GM21526 (cell line): ENCODE measurements around the gene PRPS1.
A peak's percentile ranks its signal among the peaks of the same experiment; 100 is the strongest.
"Not testable (repeated sequence)": the region's sequence is repeated elsewhere in the genome, so short reads cannot be mapped to it uniquely, and the experiment has no call there.

Experiments used
- ATAC-seq: cut with Tn5 transposase; IDR thresholded peaks from one replicate; pipeline ENCODE4 v1.9.1; 2021; ENCODE audit warnings: moderate library complexity; ENCODE audit not compliant: unreplicated experiment, low FRiP score

The PRPS1 gene

GRCh38 chrX:107627838-107628661 is at the start of gene PRPS1:
PRPS1 (plus strand) TSS chrX:107628510; CDS start chrX:107628629, 119 bp downstream.
- ATAC-seq: peak; percentile 100

GRCh38 chrX:107579956-107580355 is 48.4 kb upstream of the PRPS1 start:
- ATAC-seq: no peak

GRCh38 chrX:107581923-107582322 is 46.4 kb upstream of the PRPS1 start:
- ATAC-seq: no peak

GRCh38 chrX:107589243-107589642 is 39.1 kb upstream of the PRPS1 start:
- ATAC-seq: no peak

- no peak for ATAC-seq
Measured at GRCh38 chrX:107596651-107597050, 31.7 kb upstream of the PRPS1 start.

- ATAC-seq: no peak
Measured at GRCh38 chrX:107597264-107597663, 31.0 kb upstream of the PRPS1 start.

GRCh38 chrX:107597791-107598190 is 30.5 kb upstream of the PRPS1 start:
- ATAC-seq: no peak

- no peak for ATAC-seq
Measured at GRCh38 chrX:107599450-107599861, 28.9 kb upstream of the PRPS1 start.

- ATAC-seq: no peak
Measured at GRCh38 chrX:107600366-107600765, 27.9 kb upstream of the PRPS1 start.

GRCh38 chrX:107601326-107601725 is 27.0 kb upstream of the PRPS1 start:
- no peak for ATAC-seq

GRCh38 chrX:107601759-107602158 is 26.6 kb upstream of the PRPS1 start:
- no peak for ATAC-seq

GRCh38 chrX:107602694-107603239 is 25.5 kb upstream of the PRPS1 start:
- ATAC-seq: no peak

- no peak for ATAC-seq
Measured at GRCh38 chrX:107603429-107604159, 24.7 kb upstream of the PRPS1 start.

GRCh38 chrX:107609061-107609460 is 19.2 kb upstream of the PRPS1 start:
- not testable (repeated sequence) for ATAC-seq

- no peak for ATAC-seq
Measured at GRCh38 chrX:107610667-107611066, 17.6 kb upstream of the PRPS1 start.

GRCh38 chrX:107619885-107620322 is 8.4 kb upstream of the PRPS1 start:
- no peak for ATAC-seq

GRCh38 chrX:107624893-107625292 is 3.4 kb upstream of the PRPS1 start:
- ATAC-seq: no peak

- ATAC-seq: no peak
Measured at GRCh38 chrX:107625739-107626138, 2.6 kb upstream of the PRPS1 start.

- no peak for ATAC-seq
Measured at GRCh38 chrX:107626481-107626880, 1.8 kb upstream of the PRPS1 start.

- no peak for ATAC-seq
Measured at GRCh38 chrX:107626916-107627315, 1.4 kb upstream of the PRPS1 start.
